Erythroblast (primary cell): ENCODE results near the gene SETD4.

Experiments used
- DNase-seq, 2 experiments: peaks; one replicate each; lab custom pipeline; 2025; lab: John Stamatoyannopoulos, UW
- GATA1 ChIP-seq: IDR thresholded peaks from 2 replicates; pipeline ENCODE4 v1.6.1; 2011; ENCODE audit warnings: low read depth, mild to moderate bottlenecking, control low read depth, low read length, moderate library complexity
- POLR2A ChIP-seq: IDR thresholded peaks from 2 replicates; pipeline ENCODE4 v1.6.1; 2011; ENCODE audit warnings: mild to moderate bottlenecking, low read length

Gene SETD4

GRCh38 chr21:36028127-36029069, 31.9 kb downstream of the SETD4 start:
- no peak for TF ChIP-seq GATA1
- no peak for TF ChIP-seq POLR2A

GRCh38 chr21:36027347-36027746, 33.0 kb downstream of the SETD4 start:
- TF ChIP-seq GATA1: no peak
- TF ChIP-seq POLR2A: no peak
- DNase-seq: no peak

More at GRCh38 chr21:36028127-36029069, 31.9 kb downstream of the SETD4 start:
- DNase-seq: peak; percentile 69 to 85

- TF ChIP-seq POLR2A (no peak), GATA1 (no peak)
- DNase-seq: no peak
Observed at GRCh38 chr21:36024782-36025181, 35.5 kb downstream of the SETD4 start.

- TF ChIP-seq GATA1 (no peak), POLR2A (no peak)
- no peak for DNase-seq
Observed at GRCh38 chr21:36023092-36023480, 37.2 kb downstream of the SETD4 start.

- DNase-seq: no peak
- TF ChIP-seq POLR2A (no peak), GATA1 (no peak)
Observed at GRCh38 chr21:36022427-36023091, 37.8 kb downstream of the SETD4 start.

GRCh38 chr21:36021251-36021837, 39.0 kb downstream of the SETD4 start:
- no peak for DNase-seq
- no peak for TF ChIP-seq POLR2A
- TF ChIP-seq GATA1: no peak

GRCh38 chr21:36015045-36015444, 45.3 kb downstream of the SETD4 start:
- TF ChIP-seq GATA1 (no peak), POLR2A (no peak)
- no peak for DNase-seq

GRCh38 chr21:36010801-36011200, 49.5 kb downstream of the SETD4 start:
- no peak for TF ChIP-seq GATA1
- DNase-seq: no peak

- TF ChIP-seq POLR2A (no peak), GATA1 (no peak)
- no peak for DNase-seq
Observed at GRCh38 chr21:36008505-36008904, 51.8 kb downstream of the SETD4 start.

GRCh38 chr21:36005879-36006400, 54.4 kb downstream of the SETD4 start:
- no peak for DNase-seq
- TF ChIP-seq POLR2A (no peak), GATA1 (no peak)

GRCh38 chr21:36005018-36005417, 55.3 kb downstream of the SETD4 start:
- no peak for DNase-seq
- no peak for TF ChIP-seq GATA1

GRCh38 chr21:36004441-36004840, 55.9 kb downstream of the SETD4 start:
- TF ChIP-seq POLR2A (no peak), GATA1 (no peak)
- DNase-seq: no peak

GRCh38 chr21:36003776-36004175, 56.5 kb downstream of the SETD4 start:
- no peak for TF ChIP-seq POLR2A
- no peak for TF ChIP-seq GATA1

GRCh38 chr21:35996217-35996616, 64.1 kb downstream of the SETD4 start:
- DNase-seq: no peak
- TF ChIP-seq GATA1: no peak
- no peak for TF ChIP-seq POLR2A

More at GRCh38 chr21:36003776-36004175, 56.5 kb downstream of the SETD4 start:
- DNase-seq: no peak
